Coronary artery (tissue), 2 donors: ENCODE measurements around the gene SLC35F6.

Source experiments
- DNase-seq: peaks from one replicate; pipeline ENCODE4 v3.0.0-alpha.2; 2017; ENCODE audit warnings: low spot score
- H3K27ac ChIP-seq, 2 donors: fragments of 200-600 bp; sonication (generic); one replicate each; pipeline ENCODE4 v1.5.1; 2016 to 2019
- H3K4me3 ChIP-seq: fragments of 200-600 bp; sonication (generic); 2 replicates; pipeline ENCODE4 v1.5.1; 2016; ENCODE audit warnings: mild to moderate bottlenecking, moderate library complexity
- TF ChIP-seq, protein P1 (sequence below): fragments of 200-600 bp; sonication (generic); IDR thresholded peaks from one replicate; pipeline ENCODE4 v1.5.1; 2019; ENCODE audit warnings: antibody characterized with exemption

The SLC35F6 gene

DNA sequence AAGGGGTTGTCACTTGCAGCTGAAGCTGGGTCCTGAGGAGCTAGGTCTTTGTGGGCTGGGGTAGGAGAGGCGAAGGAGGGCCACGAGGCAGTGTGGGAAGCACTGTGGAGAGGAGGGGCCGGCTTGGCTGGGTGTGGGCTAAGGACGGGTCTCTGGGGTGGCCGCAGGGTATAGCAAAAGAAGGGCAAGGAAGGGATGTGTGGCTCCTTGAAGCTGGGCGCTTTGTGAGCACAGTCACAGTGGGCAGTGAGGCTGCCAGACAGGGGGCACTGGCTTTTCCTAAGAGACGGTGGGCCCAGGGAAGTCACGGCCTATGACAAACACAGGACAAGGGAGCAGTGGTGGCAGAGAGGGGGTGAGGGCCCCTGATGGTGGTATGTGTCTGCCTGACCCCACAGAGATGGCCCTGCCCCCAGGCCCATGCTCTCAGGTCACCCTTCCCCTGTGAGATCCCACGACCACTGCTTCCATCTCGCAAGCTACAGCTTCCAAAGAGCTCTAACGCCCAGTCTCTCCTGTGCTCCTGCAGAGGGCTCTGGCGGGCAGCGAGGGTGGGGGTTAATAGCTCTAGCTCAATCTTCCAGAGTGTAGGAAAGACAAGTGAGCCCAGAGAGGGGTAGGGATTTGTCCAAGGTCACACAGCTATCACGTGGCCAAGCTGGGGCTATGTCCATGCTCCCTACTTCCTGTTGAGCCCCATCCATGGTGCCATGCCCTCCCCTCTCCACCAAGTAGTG lies 39.1 kb upstream of the SLC35F6 start:
- no peak overlapping the region for H3K4me3 ChIP-seq
- DNase-seq = no peak
- TF ChIP-seq, protein P1, sequence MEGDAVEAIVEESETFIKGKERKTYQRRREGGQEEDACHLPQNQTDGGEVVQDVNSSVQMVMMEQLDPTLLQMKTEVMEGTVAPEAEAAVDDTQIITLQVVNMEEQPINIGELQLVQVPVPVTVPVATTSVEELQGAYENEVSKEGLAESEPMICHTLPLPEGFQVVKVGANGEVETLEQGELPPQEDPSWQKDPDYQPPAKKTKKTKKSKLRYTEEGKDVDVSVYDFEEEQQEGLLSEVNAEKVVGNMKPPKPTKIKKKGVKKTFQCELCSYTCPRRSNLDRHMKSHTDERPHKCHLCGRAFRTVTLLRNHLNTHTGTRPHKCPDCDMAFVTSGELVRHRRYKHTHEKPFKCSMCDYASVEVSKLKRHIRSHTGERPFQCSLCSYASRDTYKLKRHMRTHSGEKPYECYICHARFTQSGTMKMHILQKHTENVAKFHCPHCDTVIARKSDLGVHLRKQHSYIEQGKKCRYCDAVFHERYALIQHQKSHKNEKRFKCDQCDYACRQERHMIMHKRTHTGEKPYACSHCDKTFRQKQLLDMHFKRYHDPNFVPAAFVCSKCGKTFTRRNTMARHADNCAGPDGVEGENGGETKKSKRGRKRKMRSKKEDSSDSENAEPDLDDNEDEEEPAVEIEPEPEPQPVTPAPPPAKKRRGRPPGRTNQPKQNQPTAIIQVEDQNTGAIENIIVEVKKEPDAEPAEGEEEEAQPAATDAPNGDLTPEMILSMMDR = no peak
- H3K27ac ChIP-seq = peak overlapping the region; percentile 85 to 94

DNA sequence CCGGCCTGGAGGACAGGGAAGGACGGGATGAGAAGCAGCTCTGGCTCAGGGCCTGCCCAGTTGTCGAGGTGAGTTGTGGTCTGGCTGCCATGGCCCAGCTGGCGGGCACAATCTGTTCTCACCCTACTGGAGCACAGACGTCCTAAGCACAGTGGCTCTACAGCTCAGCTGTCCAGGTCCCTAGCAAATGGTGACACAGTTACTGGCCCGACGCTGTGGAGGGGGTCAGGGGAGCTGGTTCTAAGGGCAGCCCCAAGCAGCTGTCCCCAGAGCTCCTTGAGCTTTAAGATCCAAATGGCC lies 38.6 kb upstream of the SLC35F6 start:
- TF ChIP-seq, protein P1 = no peak
- Histone ChIP-seq H3K4me3 (no peak overlapping the region), H3K27ac (peak overlapping the region; percentile 85 to 94)
- no peak for DNase-seq

DNA sequence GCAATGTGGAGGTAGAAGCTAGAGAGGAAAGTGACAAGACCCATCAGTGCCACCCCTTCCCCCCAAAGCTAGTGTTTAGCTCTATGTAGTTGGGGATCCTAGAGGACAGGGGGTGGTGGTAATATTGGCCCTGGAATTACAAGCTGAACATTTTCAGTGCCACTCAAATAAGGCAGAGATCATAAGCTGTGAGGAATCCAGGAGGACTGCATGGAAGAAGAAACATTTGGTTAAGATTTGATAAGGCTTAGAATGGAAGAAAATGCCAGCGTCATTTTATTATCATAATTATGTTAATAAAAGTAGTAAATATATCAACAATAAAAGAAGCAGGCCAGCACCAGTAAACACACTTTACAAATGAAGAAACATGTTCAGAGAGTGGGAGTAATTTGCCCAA lies 37.9 kb upstream of the SLC35F6 start:
- TF ChIP-seq, protein P1 = no peak
- H3K4me3 ChIP-seq = no peak overlapping the region
- no peak overlapping the region for H3K27ac ChIP-seq
- DNase-seq = no peak

DNA sequence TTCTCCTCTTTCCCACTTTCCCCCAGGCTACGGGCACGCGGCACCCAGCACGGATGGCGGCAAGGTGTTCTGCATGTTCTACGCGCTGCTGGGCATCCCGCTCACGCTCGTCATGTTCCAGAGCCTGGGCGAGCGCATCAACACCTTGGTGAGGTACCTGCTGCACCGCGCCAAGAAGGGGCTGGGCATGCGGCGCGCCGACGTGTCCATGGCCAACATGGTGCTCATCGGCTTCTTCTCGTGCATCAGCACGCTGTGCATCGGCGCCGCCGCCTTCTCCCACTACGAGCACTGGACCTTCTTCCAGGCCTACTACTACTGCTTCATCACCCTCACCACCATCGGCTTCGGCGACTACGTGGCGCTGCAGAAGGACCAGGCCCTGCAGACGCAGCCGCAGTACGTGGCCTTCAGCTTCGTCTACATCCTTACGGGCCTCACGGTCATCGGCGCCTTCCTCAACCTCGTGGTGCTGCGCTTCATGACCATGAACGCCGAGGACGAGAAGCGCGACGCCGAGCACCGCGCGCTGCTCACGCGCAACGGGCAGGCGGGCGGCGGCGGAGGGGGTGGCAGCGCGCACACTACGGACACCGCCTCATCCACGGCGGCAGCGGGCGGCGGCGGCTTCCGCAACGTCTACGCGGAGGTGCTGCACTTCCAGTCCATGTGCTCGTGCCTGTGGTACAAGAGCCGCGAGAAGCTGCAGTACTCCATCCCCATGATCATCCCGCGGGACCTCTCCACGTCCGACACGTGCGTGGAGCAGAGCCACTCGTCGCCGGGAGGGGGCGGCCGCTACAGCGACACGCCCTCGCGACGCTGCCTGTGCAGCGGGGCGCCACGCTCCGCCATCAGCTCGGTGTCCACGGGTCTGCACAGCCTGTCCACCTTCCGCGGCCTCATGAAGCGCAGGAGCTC lies 36.2 kb upstream of the SLC35F6 start:
- TF ChIP-seq, protein P1 = no peak
- Histone ChIP-seq H3K4me3 (no peak overlapping the region), H3K27ac (no peak overlapping the region)
- DNase-seq = no peak

DNA sequence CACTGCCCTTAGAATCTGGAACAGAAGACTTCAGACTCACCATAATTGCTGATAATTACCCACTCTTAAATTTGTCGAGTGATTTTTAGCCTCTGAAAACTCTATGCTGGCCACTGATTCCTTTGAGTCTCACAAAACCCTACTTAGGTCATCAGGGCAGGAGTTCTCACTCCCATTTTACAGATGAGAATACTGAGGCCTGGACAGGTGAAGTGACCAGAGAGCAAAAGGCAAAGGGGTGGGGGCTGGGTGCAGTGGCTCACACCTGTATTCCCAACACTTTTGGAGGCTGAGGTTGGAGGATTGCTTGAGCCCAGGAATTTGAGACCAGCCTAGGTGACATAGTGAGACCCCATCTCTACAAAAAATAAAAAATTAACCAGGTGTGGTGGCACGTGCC lies 34.8 kb upstream of the SLC35F6 start:
- Histone ChIP-seq H3K4me3 (no peak overlapping the region), H3K27ac (no peak overlapping the region)
- TF ChIP-seq, protein P1 = no peak
- DNase-seq = no peak

DNA sequence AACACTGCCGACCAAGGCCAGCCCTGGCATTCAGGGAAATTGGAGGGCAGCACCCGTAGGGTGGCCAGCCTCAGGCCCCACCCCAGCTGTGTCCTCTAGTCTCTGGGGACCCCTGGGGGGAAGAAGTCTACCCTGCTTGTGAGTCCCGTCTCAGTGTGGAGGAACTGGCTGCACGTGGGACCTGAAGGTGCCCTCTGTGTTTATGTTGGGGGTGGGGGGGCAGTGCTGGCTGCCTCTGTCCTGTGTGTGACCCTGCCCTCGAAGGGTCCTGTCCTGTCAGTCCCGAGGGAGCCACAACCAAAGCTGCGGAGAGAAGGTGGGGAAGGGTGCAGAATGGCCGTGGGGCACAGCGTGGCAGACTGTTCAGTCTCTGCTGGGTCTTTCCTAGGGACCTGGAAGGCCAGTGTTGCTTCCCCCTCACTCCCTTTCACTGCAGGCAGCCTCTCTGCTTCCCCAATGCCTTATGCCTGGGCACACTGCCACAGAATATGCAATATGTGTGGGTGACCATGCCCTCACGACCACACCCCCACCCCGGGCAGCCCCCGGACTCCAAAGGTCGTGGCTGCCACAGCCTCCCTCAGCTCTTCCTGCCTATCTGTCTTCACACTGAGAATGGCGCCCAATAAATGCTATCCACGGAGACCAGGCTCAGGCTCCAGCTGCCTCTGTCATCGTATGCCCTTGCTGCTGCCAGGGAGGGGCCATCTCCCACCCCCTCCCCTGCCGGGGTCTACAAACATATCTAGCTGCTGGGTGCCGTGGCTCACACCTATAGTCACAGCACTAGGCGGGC lies 33.3 kb upstream of the SLC35F6 start:
- Histone ChIP-seq H3K27ac (no peak overlapping the region), H3K4me3 (no peak overlapping the region)
- TF ChIP-seq, protein P1 = no peak
- DNase-seq = no peak
